ENCODE data around the gene C16orf95.

The C16orf95 gene

DNA sequence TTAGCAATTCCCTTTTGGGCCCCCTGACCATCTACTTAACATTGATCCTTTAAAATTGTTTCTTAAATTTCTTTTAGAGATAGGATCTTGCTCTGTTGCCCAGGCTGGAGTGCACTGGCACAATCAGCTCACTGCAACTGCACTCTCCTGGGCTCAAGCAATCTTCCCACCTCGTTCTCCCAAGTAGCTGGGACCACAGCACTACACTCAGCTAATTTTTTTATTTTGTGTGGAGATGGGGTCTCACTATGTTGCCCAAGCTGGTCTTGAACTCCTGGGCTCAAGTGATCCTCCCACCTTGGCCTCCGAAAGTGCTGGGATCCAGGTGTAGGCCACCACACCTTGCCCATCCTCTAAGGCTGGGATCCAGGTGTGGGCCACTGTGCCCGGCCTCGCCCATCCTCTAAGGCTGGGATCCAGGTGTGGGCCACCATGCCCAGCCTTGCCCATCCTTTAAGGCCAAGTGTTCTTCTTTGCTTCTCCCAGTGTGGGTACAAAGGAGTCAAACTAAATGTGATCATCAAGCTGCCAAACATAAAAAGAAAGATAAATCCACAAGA, 13.2 kb downstream of the C16orf95 start:
- TF ChIP-seq GATA2 (IDR thresholded peaks at IDR 0.05; ENCODE audit: low read depth, low read length) (no peak), GATA3 (IDR thresholded peaks at IDR 0.05; ENCODE audit: low read depth, low read length) (no peak)

DNA sequence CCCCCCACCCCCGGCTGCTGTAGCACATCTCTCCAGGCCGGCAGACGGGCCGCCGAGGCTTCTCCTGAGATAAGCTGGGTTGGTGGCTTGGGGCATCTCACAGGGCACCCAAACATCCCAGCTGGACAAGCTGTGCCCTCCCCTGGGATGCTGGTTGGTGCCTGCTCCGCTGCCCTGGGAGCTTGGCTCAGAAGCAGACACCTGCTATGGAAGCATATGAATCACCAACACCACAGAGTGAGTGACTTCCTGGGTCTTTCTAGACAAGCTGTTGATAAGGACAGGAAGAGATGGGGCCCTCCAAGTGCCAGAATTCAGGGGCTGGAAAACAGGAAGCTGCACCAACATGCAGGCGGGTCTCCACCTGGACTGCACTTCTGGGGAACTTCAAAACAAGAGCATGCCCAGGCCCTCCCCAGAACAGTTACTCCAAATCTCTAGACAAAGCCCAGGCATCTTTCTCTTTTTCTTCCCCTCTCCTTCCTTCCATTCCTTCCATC, 13.7 kb downstream of the C16orf95 start:
- TF ChIP-seq GATA2 (IDR thresholded peaks at IDR 0.05; ENCODE audit: low read depth, low read length) (no peak), GATA3 (IDR thresholded peaks at IDR 0.05; ENCODE audit: low read depth, low read length) (no peak)

DNA sequence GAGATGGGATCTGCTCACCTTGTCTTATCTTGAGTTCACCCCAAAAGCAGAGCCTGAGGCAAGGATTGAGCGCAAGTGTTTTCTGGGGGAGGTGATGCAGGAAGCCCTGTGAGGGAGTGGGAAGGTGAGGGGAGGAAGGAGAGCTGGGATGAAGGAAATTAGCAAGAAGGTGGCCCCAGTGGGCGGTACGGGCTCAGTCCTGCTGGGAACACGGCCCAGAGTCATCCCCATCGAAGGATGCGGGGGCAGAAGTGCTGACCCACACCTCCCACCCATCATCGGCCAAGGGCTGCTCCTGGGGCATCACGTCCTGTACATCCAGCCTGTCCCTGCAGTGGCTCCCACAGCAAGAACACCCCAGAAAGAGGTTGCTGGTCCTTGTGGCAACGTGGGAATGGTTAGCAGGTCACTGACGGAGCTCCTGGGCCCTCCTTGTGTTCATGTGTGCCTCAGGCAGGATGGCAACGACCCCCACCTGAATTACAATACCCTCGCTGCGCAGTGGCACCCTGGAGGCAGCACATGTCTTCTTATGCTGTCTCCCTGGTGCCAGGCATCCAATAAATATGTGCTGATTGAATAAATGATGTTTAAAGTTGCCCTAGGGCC, 18.2 kb downstream of the C16orf95 start:
- no peak for TF ChIP-seq GATA2 (IDR thresholded peaks at IDR 0.05; ENCODE audit: low read depth, low read length)
- no peak for TF ChIP-seq GATA3 (IDR thresholded peaks at IDR 0.05; ENCODE audit: low read depth, low read length)

DNA sequence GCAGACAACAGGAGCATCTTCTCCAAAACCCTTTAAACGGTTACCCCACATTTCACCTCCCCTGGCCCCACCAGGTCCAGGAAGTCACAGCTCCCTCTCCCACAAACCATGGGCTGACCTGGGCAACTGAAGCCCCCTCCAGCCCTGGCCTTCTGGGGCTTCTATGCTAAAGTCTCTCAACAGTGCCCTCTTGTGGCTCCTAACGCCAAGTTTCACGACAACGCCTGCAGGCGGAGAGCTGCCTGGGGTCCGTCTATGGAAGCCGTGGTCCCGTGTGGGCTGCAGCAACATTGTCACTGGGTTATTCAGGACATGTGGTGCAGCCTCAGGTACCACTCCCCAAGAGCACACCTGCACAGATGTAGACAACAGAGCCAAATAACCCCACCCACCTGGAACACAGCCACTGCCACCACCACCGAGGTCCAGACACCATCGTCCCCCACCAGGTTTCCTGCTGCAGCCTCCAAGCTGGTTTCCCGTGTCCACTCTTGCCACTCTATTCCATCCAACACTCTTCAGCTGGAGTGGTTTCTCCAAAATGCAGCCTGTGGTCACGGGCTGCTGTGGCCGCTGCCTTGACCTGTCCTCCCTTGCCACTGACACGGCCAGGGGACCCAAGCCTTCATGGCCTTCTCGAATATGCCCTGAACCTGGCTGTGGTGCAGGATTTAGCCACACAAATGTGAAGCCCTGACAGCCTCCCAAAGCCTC, 19.1 kb downstream of the C16orf95 start:
- TF ChIP-seq GATA2 (IDR thresholded peaks at IDR 0.05; ENCODE audit: low read depth, low read length), result no peak
- no peak for TF ChIP-seq GATA3 (IDR thresholded peaks at IDR 0.05; ENCODE audit: low read depth, low read length)

DNA sequence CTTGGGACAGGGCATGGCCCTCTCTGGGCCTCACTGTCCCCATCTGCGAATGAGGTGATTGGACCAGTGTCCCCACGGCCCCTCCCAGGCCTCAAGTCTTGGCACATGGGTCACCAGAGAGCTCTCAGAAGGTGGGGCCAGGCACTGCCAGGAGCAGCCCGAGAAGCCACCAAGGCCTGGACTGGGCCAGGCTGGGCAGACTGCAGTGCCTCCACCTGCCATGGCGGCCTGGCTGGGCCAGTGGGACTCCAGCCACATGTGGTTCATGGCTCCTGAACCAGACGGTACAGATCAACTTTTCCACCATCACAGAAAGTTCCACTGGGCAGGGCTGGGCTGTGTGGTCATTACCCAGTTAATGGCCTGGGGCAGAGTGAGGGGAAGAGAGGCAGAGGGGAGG, 19.8 kb downstream of the C16orf95 start:
- TF ChIP-seq GATA2 (IDR thresholded peaks at IDR 0.05; ENCODE audit: low read depth, low read length) (no peak), GATA3 (IDR thresholded peaks at IDR 0.05; ENCODE audit: low read depth, low read length) (no peak)

DNA sequence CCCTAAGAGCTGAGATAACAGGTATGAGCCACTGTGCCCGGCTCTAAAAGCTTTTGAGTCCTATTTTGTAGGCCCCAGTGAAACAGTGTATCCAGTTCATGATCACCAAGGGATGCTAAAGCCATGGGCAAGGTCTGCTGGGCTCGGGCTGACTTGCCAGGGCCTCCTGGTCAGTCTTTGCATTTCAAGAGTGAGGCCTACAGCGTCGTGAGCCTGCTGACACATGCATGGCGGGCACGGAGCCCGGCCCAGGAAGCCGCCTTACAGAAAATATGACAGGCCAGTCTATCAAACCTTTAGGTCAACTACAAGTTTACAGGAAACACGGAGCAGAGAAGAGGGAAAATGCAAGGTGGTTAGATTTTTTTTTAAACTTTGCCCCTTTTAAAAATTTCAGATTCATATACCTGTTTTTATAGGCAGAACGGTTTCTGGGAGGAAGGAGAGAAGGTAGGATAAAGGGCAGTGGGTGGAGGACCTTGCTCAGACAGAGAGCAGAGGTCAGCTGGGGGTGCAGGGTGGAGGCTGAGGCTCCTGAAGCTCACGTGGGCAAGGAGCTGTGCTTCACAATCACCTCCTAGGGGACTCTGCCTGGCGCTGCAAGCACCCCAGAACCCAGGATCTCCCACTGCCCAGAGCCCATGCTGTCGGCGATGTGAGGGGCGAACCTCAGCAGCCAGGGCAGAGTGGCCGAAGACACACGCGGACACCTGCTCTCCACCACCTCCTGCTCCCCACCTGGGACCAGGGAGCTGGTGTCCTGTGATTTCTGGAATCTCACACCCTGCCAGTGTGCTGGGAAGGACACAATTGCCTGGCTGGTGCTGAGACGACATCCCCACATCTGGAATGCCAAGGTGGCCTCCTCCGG, 21.3 kb downstream of the C16orf95 start:
- TF ChIP-seq GATA2 (IDR thresholded peaks at IDR 0.05; ENCODE audit: low read depth, low read length) (no peak), GATA3 (IDR thresholded peaks at IDR 0.05; ENCODE audit: low read depth, low read length) (no peak)

DNA sequence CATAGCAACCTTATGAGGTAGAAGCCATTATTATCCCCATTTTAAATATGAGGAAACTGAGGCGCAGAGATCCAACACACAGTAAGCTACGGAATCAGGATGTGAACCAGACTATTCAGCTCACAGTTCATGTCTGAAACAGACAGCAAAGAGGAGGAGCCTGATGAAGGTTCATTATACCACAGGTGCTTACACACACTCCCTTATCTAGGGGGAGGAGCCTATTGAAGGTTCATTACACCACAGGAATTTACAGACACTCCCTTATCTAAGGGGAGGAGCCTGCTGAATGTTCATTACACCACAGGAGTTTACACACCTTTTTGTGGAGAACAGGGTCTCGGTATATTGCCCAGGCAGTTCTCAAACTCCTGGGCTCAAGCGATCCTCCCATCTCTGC, 21.9 kb downstream of the C16orf95 start:
- TF ChIP-seq GATA2 (IDR thresholded peaks at IDR 0.05; ENCODE audit: low read depth, low read length) (no peak), GATA3 (IDR thresholded peaks at IDR 0.05; ENCODE audit: low read depth, low read length) (no peak)

DNA sequence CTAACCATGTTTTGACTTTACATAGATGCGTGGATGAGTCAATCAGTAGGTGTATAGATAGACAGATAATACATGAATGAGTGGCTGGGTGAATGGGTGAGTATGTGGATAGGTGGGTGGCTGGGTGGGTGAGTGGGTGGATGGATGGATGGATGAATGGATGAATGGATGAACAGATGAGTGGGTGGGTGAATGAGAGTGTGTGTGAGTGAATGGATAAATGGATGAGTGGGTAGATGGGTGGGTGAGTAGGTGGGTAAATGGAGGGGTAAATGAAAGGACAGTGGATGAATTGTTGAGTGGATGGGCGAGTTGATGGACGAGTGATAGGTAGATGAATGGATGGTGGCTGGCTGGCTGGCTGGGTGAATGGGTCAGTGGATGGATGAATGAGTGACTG, 23.2 kb downstream of the C16orf95 start:
- TF ChIP-seq GATA2 (IDR thresholded peaks at IDR 0.05; ENCODE audit: low read depth, low read length) (no peak), GATA3 (IDR thresholded peaks at IDR 0.05; ENCODE audit: low read depth, low read length) (no peak)

DNA sequence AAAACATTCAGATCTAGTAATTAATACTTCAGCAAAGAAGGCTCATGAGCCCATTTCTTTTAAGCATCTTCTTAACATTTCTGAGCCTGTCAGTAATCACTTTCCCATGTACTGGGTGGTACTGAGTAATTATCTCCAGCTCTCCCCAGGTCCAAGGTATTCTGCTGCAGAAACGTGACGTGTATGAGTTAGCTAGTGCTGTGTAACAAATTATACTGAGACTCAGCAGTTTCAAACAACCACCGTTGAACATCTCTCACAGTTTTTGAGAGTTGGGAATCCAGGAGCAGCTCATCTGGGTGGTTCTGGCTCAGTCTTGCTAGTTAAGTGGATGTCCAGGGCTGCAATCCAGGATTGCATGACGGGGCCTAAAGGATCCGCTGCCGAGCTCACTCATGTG, 25.2 kb downstream of the C16orf95 start:
- TF ChIP-seq GATA3 (IDR thresholded peaks at IDR 0.05; ENCODE audit: low read depth, low read length) (no peak), GATA2 (IDR thresholded peaks at IDR 0.05; ENCODE audit: low read depth, low read length) (no peak)

DNA sequence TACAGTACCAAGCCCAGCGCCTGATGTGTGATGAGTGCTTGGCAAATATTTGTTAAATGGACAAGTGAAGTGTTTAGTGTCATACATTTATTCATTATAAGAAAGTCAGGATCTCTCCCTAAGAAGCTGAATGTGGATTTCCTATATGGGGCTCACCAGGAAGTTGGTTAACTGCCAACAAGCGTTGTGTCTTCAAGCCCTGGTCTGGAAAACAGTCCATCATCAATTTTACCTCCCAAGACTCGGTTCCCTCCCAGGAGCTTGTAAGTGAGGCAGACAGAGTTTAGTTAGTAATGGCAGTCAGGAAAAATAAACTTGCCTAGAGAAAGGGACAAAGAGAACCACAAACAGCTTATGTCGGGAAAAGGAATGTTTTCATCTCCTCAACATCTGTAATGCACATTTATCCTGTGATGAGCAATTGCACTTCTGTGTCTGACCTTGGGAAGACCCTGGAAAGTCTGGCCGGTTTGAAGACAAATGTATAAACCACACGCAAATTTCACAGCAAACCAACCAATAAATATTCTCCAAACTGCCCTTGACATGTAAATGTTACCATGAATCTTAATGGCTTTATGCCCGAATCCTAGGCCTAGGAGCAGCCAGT, 28.3 kb downstream of the C16orf95 start:
- no peak for TF ChIP-seq GATA3 (IDR thresholded peaks at IDR 0.05; ENCODE audit: low read depth, low read length)

DNA sequence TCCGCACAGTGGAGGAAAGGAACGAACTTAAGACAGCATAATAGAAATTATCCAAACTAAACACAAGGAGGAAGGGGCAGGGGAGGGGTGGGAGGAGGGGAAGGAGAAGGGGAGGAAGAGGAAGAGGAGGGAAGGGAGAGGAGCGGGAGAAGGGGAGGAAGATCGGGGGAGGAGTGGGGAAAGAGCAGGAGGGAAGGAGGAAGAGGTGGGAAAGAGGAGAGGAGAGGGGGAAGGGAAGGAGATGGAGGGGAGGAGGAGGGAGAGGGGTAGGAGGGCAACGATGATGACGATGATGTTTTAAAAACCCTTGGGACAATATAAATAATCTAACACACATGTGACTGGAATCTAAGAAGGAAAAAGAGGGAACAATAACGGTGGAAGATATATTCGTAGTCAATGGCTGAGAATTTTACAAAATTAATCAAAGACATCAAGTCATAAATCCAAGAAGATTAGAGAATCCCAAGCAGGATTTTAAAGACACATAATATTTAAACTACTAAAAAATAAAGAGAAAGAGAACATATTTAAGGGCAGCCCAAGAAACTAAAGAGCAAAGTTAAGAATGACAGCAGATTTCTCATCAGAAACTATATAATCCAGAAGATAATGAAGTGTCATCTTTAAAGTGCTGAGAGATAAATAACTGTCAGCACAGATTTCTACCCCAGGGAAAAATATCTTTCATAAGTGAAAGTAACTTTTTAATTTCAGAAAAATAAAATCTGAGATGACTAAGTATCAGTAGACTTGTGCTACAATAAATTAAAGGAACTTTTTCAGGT, 30.2 kb downstream of the C16orf95 start:
- TF ChIP-seq GATA2 (IDR thresholded peaks at IDR 0.05; ENCODE audit: low read depth, low read length) (no peak), GATA3 (IDR thresholded peaks at IDR 0.05; ENCODE audit: low read depth, low read length) (no peak)

DNA sequence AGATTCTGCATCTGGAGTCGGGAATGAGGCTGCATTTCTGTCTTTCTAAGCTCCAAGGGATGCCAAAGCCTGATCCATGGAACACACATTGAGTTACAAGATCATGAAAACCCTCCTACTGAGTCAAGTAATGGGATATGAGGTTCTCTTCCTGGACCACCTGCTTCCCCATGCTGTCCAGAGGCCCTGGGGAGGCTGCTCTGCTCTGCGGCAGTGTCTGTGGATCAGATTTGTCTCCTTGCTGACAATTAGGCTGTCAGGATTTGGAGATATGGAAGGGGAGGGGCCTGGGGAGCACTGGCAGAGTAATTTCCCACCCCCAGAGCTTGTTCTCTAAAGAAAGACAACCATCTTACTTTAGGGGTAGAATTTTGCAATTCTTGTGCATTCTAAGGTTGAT, 33.0 kb downstream of the C16orf95 start:
- TF ChIP-seq GATA2 (IDR thresholded peaks at IDR 0.05; ENCODE audit: low read depth, low read length), result no peak
- TF ChIP-seq GATA3 (IDR thresholded peaks at IDR 0.05; ENCODE audit: low read depth, low read length), result no peak

DNA sequence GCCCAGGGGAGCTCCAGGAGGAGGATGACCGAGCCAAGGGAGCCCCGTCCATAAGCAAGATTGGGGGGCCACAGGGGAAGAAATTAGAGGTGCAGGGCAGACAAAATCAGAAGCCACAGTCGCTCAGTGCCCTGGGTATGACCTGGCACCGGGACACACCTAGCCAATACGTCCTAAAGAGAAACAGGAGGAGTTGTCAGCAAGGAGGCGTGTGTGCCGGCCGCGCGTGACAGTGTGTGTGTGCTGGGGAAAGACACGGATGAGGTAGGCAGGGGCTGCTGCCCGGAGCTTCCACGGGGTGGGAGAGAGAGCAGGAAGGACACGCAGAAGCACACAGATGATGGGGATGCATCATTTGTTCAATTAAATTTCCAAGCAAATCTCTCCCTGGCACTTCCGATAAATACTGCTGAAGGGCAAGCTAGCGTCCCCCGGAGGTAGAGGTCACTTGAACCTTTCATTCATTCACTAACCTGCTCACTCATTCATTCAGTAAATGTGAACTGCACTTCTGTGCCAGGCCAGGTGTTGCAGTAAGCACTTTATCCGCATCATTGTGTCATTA, 38.0 kb downstream of the C16orf95 start:
- TF ChIP-seq GATA2 (IDR thresholded peaks at IDR 0.05; ENCODE audit: low read depth, low read length) (no peak), GATA3 (IDR thresholded peaks at IDR 0.05; ENCODE audit: low read depth, low read length) (no peak)
